GM19023 (cell line): Measurements from ENCODE around the gene ZSCAN5A.
"Not testable (repeated sequence)": the region's sequence is repeated elsewhere in the genome, so short reads cannot be mapped to it uniquely, and the experiment has no call there.

Experiments used
- ATAC-seq: cut with Tn5 transposase; IDR thresholded peaks from one replicate; pipeline ENCODE4 v1.9.1; 2021; ENCODE audit warnings: mild to moderate bottlenecking, moderate library complexity; ENCODE audit not compliant: unreplicated experiment

ZSCAN5A gene

GRCh38 chr19:56273563-56274117 lies 41.0 kb downstream of the ZSCAN5A start:
- no peak for ATAC-seq

GRCh38 chr19:56272161-56272798 lies 42.4 kb downstream of the ZSCAN5A start, which contains the start of gene EDDM13:
TSS of gene EDDM13 (plus strand) at chr19:56272748. CDS start at chr19:56272835, 87 bp downstream.
- no peak for ATAC-seq

GRCh38 chr19:56271151-56271550 lies 43.5 kb downstream of the ZSCAN5A start:
- ATAC-seq = no peak

- ATAC-seq = no peak
Measured at GRCh38 chr19:56270676-56271075, 44.0 kb downstream of the ZSCAN5A start.

- ATAC-seq = no peak
Measured at GRCh38 chr19:56269348-56269747, 45.3 kb downstream of the ZSCAN5A start.

GRCh38 chr19:56266051-56266450 lies 48.6 kb downstream of the ZSCAN5A start:
- no peak for ATAC-seq

- no peak for ATAC-seq
Measured at GRCh38 chr19:56263319-56263718, 51.3 kb downstream of the ZSCAN5A start.

GRCh38 chr19:56261932-56262331 lies 52.7 kb downstream of the ZSCAN5A start:
- ATAC-seq = not testable (repeated sequence)

- no peak for ATAC-seq
Measured at GRCh38 chr19:56261145-56261544, 53.5 kb downstream of the ZSCAN5A start.

- ATAC-seq = no peak
Measured at GRCh38 chr19:56258272-56258671, 56.4 kb downstream of the ZSCAN5A start.

- ATAC-seq = no peak
Measured at GRCh38 chr19:56253737-56254136, 60.9 kb downstream of the ZSCAN5A start.

- ATAC-seq = no peak
Measured at GRCh38 chr19:56252699-56253422, 61.8 kb downstream of the ZSCAN5A start.

GRCh38 chr19:56248736-56249338 lies 65.8 kb downstream of the ZSCAN5A start:
- ATAC-seq = not testable (repeated sequence)

GRCh38 chr19:56245764-56246163 lies 68.9 kb downstream of the ZSCAN5A start:
- not testable (repeated sequence) for ATAC-seq

- no peak for ATAC-seq
Measured at GRCh38 chr19:56245121-56245740, 69.4 kb downstream of the ZSCAN5A start.

GRCh38 chr19:56223481-56223880 lies 91.2 kb downstream of the ZSCAN5A start:
- no peak for ATAC-seq

GRCh38 chr19:56222901-56223300 lies 91.7 kb downstream of the ZSCAN5A start:
- no peak for ATAC-seq

- ATAC-seq = no peak
Measured at GRCh38 chr19:56221851-56222250, 92.8 kb downstream of the ZSCAN5A start.

- ATAC-seq = not testable (repeated sequence)
Measured at GRCh38 chr19:56221442-56221841, 93.2 kb downstream of the ZSCAN5A start.

GRCh38 chr19:56218961-56219360 lies 95.7 kb downstream of the ZSCAN5A start:
- ATAC-seq = no peak
